Peyer's patch (tissue), 4 donors: ENCODE data around the gene MEF2A.

Experiments
- POLR2A ChIP-seq, 2 donors: fragments of 450-650 bp; IDR thresholded peaks; one replicate each; pipeline ENCODE4 v1.5.1; 2017; ENCODE audit warnings: antibody characterized with exemption in 2 of 2, mild to moderate bottlenecking in 2 of 2, moderate library complexity in 2 of 2
- TF ChIP-seq, protein P1 (sequence below), 6 experiments: fragments of 450-650 bp in 4 of 6; fragments of 200-600 bp in 2 of 6; sonication (generic) in 1 of 6; IDR thresholded peaks; one replicate each; pipeline ENCODE4 v1.5.1; 2017 to 2019; ENCODE audit warnings: antibody characterized with exemption in 6 of 6, mild to moderate bottlenecking in 3 of 6, moderate library complexity in 1 of 6

DNA sequence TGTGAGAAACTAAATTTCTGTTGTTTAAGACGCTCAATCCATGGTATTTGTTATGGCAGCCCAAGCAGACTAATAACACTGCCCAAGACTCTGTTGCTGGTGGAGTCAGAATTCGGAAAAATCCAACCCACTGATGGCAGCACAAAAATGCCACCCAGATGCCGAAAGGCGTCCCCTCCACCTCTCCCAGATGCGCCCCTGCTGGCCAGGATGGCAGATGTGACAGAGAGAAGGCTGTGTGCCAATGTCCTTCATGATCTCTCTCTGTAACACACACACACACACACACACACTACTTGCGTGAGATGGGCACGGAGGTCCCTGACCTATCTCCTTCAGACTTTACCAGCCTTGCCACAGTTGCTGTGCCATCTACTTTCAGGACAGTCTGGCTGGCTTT lies 178.4 kb downstream of the MEF2A start:
- TF ChIP-seq, protein P1, sequence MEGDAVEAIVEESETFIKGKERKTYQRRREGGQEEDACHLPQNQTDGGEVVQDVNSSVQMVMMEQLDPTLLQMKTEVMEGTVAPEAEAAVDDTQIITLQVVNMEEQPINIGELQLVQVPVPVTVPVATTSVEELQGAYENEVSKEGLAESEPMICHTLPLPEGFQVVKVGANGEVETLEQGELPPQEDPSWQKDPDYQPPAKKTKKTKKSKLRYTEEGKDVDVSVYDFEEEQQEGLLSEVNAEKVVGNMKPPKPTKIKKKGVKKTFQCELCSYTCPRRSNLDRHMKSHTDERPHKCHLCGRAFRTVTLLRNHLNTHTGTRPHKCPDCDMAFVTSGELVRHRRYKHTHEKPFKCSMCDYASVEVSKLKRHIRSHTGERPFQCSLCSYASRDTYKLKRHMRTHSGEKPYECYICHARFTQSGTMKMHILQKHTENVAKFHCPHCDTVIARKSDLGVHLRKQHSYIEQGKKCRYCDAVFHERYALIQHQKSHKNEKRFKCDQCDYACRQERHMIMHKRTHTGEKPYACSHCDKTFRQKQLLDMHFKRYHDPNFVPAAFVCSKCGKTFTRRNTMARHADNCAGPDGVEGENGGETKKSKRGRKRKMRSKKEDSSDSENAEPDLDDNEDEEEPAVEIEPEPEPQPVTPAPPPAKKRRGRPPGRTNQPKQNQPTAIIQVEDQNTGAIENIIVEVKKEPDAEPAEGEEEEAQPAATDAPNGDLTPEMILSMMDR (IDR thresholded peaks at IDR 0.05), result no peak
- TF ChIP-seq POLR2A (IDR thresholded peaks at IDR 0.05), result no peak
